GM12865 (cell line): ENCODE results near the gene ACOXL.

Source experiments
- DNase-seq: peaks from one replicate; pipeline ENCODE4 v3.0.0; 2010; ENCODE audit warnings: low read depth
- H3K4me3 ChIP-seq: 2 replicates; pipeline ENCODE4 v1.5.1; 2011; ENCODE audit warnings: mild to moderate bottlenecking, low read depth, low read length, control low read depth
- CTCF ChIP-seq: IDR thresholded peaks from 2 replicates; pipeline ENCODE4 v1.5.1; 2011; ENCODE audit warnings: low read length, control low read depth, low read depth, inconsistent platforms; ENCODE audit not compliant: insufficient read depth; ENCODE audit errors: missing control alignments

ACOXL gene

DNA sequence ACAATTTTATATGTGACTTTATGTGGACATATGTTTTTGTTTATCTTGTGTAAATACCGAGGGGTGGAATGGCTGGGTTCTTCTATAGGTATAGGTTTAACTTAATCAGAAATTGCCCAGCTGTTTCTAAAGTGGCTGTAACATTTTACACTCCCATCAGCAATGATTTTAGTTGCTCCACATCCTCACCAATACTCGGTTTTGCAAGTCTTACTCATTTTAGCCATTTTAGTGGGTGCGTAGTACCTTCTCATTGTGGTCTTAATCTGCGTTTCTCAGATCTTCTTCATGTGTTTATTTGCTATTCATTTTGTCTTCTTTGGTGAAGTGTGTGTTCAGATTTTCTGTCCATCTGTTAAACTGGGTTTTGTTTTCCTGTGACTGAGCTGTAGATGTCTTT is 292.9 kb downstream of the ACOXL start:
- TF ChIP-seq CTCF: no peak
- peak; percentile 16 for DNase-seq
- H3K4me3 ChIP-seq: no peak overlapping the region

GRCh38 chr2:111028720-111029119 is 296.3 kb downstream of the ACOXL start:
- no peak overlapping the region for H3K4me3 ChIP-seq
- peak; percentile 23 for TF ChIP-seq CTCF
- DNase-seq: peak; percentile 26

DNA sequence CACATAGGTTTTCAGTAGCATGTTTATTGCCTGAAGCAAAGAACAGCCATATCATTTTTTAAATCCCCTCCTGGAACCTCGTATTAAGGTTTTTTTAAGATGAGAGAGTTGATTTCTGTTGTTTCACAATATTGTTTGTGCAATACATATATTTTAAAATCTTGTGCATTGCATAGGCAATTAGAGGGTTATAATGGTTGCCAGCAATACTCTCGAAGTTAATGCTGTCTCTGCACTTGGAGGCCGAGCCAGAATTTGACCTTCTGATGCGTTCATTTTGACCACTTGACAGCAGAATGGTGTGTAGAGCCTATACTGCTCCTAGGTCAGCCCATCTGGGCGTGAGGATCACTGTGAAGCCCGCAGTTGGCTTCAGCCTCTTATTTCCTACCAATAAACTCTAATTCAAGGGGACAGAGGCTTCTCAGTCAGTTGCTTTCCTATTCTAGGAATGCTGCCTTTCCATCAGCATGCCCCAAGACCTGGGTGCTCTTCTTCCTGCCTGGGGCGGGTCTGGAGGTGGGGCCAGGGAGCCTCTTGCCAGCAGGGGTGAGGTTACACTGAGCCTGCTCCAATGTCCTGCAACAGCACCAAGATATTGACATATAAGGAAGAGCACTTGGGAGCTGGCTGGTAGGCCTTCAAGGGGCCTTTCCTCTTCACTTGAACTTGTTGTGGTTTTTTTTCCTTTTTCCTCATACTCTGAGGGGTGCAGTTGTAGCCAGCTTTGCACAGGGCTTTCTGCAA is 297.0 kb downstream of the ACOXL start:
- TF ChIP-seq CTCF: no peak
- no peak for DNase-seq

DNA sequence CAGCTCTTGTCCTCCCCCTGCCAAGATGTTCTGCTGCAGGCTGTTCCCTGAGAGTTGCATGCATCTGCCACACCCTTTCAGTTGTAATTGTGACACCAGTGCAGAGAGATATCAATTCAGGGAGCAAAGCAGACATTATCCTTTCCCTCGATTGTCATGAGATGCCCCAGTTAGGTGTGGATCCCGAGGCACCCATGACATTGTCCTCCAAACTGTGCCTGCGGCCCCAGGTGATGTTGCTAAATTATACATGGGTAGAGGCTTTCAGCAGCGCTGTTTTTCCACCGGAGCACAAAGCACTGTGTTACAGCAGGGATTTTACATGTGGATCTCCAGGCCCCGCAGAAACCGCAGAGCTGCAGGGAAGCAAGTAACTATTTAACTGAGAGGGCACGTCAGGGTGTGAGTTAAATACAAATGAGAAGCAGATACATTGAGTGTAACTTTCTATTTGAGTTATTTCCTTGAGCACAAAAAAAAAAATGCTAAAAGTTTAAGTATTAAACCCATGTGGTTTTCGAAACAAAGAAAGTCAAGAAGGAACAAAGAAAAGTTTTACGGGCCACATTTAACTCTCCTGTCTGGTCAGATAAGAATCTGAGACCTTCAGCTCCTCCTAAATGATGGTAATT is 298.0 kb downstream of the ACOXL start:
- H3K4me3 ChIP-seq: no peak overlapping the region
- DNase-seq: peak; percentile 28
- TF ChIP-seq CTCF: no peak

More for the DNA sequence above, 297.0 kb downstream of the ACOXL start:
- H3K4me3 ChIP-seq: no peak overlapping the region

DNA sequence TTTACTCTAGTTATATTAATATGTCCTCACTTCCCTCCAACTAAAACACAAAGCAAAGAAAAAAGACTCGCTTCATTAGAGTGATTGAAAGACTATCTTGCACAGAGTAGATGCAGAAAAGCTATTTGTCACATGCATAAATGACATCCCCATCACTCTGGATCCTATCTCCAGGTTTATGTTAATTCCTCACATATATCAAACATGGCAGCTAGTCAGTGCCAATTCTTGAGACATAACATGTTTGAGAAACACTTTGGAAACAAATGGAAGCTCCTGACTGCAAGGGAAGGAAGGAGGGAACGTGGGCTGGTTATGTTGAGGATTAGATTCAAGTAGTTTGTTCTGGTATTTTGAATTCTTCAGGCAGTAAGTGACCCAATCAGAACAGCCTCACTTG is 298.6 kb downstream of the ACOXL start:
- no peak for TF ChIP-seq CTCF
- DNase-seq: no peak
- H3K4me3 ChIP-seq: no peak overlapping the region

DNA sequence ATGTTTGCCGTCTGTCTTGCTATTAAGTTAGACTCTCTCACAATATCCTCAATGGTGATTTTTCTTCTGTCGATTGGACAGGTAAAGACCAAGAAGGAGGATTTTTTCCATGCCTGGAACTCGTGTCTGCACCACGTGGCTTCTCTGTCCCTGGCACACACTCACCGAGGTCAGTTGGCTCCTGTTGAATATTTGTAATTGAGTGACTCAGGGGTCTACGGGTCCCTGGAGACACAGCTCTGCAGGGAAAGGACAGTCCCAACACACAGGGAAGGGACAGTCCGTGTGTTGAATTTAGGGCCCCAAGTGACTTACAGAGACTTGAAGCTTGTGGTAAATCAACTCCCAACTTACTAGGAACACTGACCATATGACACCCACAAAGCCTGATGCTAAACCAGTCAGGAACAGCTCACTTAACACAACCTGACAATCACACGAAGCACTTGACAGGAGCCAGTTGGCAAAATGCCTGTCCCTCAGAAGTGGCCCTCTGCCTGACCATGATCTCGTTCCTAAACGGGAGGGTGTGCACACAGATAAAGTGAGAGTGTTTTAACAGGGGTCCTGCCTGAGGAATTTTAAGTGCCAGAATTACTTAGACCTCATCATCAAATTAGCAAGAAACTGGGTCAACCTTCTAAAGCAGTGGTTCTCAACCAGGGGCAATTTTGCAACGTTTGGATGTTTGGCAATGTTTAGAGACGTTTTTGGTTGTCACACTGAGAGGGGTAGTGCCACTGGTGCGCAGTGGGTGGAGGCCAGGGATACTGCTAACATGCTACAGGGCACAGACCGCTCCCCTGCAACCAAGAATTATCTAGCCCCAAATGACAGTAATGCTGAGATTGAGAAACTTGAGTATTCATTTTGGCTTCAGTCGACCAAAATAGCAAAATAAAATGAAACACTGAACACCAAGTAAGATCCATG is 299.4 kb downstream of the ACOXL start:
- no peak for DNase-seq
- TF ChIP-seq CTCF: no peak
- H3K4me3 ChIP-seq: no peak overlapping the region
